Karpas-422 (cell line): ENCODE data around the gene AP3D1. TPM values are rescaled to one million over a fixed set of nuclear protein-coding genes. Genes with fewer than 3 reads are reported as not detected.

ENCODE experiments used
- DNase-seq: peaks from one replicate; pipeline ENCODE4 v3.0.0-alpha.2; 2015
- H2AFZ ChIP-seq: fragments of 200-600 bp; sonication (generic); 2 replicates; pipeline ENCODE4 v1.6.1; 2014; ENCODE audit warnings: antibody characterized with exemption, low read length, mixed read lengths
- H3K27ac ChIP-seq: fragments of 200-600 bp; sonication (generic); 2 replicates; pipeline ENCODE4 v1.5.1; 2014; ENCODE audit warnings: mild to moderate bottlenecking, low read length, moderate library complexity
- H3K27me3 ChIP-seq: fragments of 200-600 bp; sonication (generic); 2 replicates; pipeline ENCODE4 v1.6.1; 2014; ENCODE audit warnings: low read length, mixed read lengths
- H3K36me3 ChIP-seq: fragments of 200-600 bp; sonication (generic); 2 replicates; pipeline ENCODE4 v1.6.1; 2014; ENCODE audit warnings: low read length, mixed read lengths; ENCODE audit not compliant: insufficient read depth
- H3K4me1 ChIP-seq: fragments of 200-600 bp; sonication (generic); 2 replicates; pipeline ENCODE4 v1.6.1; 2014; ENCODE audit warnings: mild to moderate bottlenecking, low read length, mixed read lengths
- H3K4me2 ChIP-seq: fragments of 200-600 bp; sonication (generic); 2 replicates; pipeline ENCODE4 v1.6.1; 2014; ENCODE audit warnings: low read length, low read depth, mild to moderate bottlenecking; ENCODE audit not compliant: poor library complexity, severe bottlenecking
- H3K4me3 ChIP-seq: fragments of 200-600 bp; sonication (generic); 2 replicates; pipeline ENCODE4 v1.5.1; 2014; ENCODE audit warnings: mild to moderate bottlenecking, antibody characterized with exemption, low read length, mixed read lengths
- H3K79me2 ChIP-seq: fragments of 200-600 bp; sonication (generic); 2 replicates; pipeline ENCODE4 v1.6.1; 2014; ENCODE audit warnings: mild to moderate bottlenecking, low read length, mixed read lengths
- H3K9ac ChIP-seq: fragments of 200-600 bp; sonication (generic); 2 replicates; pipeline ENCODE4 v1.6.0; 2014; ENCODE audit warnings: low read length
- H3K9me2 ChIP-seq: fragments of 200-600 bp; sonication (generic), shearing (Covaris generic); replicated peaks from 2 replicates; pipeline ENCODE4 v1.6.0; 2014; ENCODE audit warnings: mild to moderate bottlenecking, low read length, moderate library complexity; ENCODE audit not compliant: insufficient read depth
- H3K9me3 ChIP-seq: fragments of 300-700, 200-600 bp; sonication (generic); 2 replicates; pipeline ENCODE4 v1.6.1; 2014; ENCODE audit warnings: low read length, mixed read lengths
- H4K20me1 ChIP-seq: fragments of 200-600 bp; sonication (generic); 2 replicates; pipeline ENCODE4 v1.6.1; 2014; ENCODE audit warnings: mild to moderate bottlenecking, antibody characterized with exemption, low read length, low read depth; ENCODE audit not compliant: insufficient read depth
- total RNA-seq: library from RNA; depleted of rRNA; stranded (reverse); fragments of >200 nt; shearing (Covaris generic); gene quantifications from 2 replicates; pipeline ENCODE4 v1.2.3, GENCODE V29; 2014; ENCODE audit warnings: low replicate concordance

Gene AP3D1
- total RNA-seq, 1 experiment from 2014 or later, result 82.3 TPM

- Histone ChIP-seq H4K20me1 (peaks cover 10% of the 10 kb centered on the region; the same call in 1 of the 2 replicates), H3K9me3 (no peaks in the 10 kb centered on the region), H3K27ac (no peak overlapping the region), H3K27me3 (no peaks in the 10 kb centered on the region), H3K4me2 (no peak overlapping the region), H2AFZ (no peak overlapping the region), H3K4me1 (no peaks in the 10 kb centered on the region), H3K9ac (no peak overlapping the region), H3K36me3 (0 out of 2 replicates have a peak, but pooled peaks cover 3% of the 10 kb centered on the region), H3K79me2 (peaks cover 18% of the 10 kb centered on the region; the same call in 1 of the 2 replicates), H3K9me2 (no peaks in the 10 kb centered on the region), H3K4me3 (no peak overlapping the region)
- DNase-seq, result no peak
These were observed 44.0 kb upstream of the AP3D1 start for GRCh38 chr19:2195361-2195760.

GRCh38 chr19:2194513-2195078 is 43.2 kb upstream of the AP3D1 start:
- Histone ChIP-seq H3K9me3 (no peaks in the 10 kb centered on the region), H3K4me1 (no peaks in the 10 kb centered on the region), H3K4me2 (no peak overlapping the region), H3K4me3 (no peak overlapping the region), H3K79me2 (peaks cover 18% of the 10 kb centered on the region; the same call in 1 of the 2 replicates), H4K20me1 (peaks cover 10% of the 10 kb centered on the region; the same call in 1 of the 2 replicates), H3K36me3 (0 out of 2 replicates have a peak, but pooled peaks cover 3% of the 10 kb centered on the region), H3K9ac (no peak overlapping the region), H2AFZ (no peak overlapping the region), H3K27me3 (no peaks in the 10 kb centered on the region), H3K9me2 (no peaks in the 10 kb centered on the region), H3K27ac (no peak overlapping the region)
- DNase-seq, result no peak

GRCh38 chr19:2193807-2194206 is 42.4 kb upstream of the AP3D1 start:
- Histone ChIP-seq H2AFZ (no peak overlapping the region), H3K9ac (no peak overlapping the region), H4K20me1 (peaks cover 5% of the 10 kb centered on the region; the same call in 1 of the 2 replicates), H3K4me1 (no peaks in the 10 kb centered on the region), H3K27me3 (no peaks in the 10 kb centered on the region), H3K4me3 (no peak overlapping the region), H3K4me2 (no peak overlapping the region), H3K79me2 (peaks cover 20% of the 10 kb centered on the region; the same call in 1 of the 2 replicates), H3K27ac (no peak overlapping the region), H3K9me2 (no peaks in the 10 kb centered on the region), H3K36me3 (peaks cover 6% of the 10 kb centered on the region; the same call in 1 of the 2 replicates), H3K9me3 (no peaks in the 10 kb centered on the region)
- no peak for DNase-seq

GRCh38 chr19:2192862-2193261 is 41.5 kb upstream of the AP3D1 start:
- Histone ChIP-seq H3K27ac (no peak overlapping the region), H2AFZ (no peak overlapping the region), H3K36me3 (peaks cover 6% of the 10 kb centered on the region), H3K9me2 (no peaks in the 10 kb centered on the region), H3K4me1 (peaks cover 3% of the 10 kb centered on the region), H4K20me1 (no peaks in the 10 kb centered on the region), H3K4me2 (no peak overlapping the region), H3K79me2 (peaks cover 20% of the 10 kb centered on the region), H3K4me3 (no peak overlapping the region), H3K27me3 (no peaks in the 10 kb centered on the region), H3K9ac (no peak overlapping the region), H3K9me3 (no peaks in the 10 kb centered on the region)
- DNase-seq, result no peak

- H3K27ac ChIP-seq, result no peak overlapping the region
- H3K9ac ChIP-seq, result no peak overlapping the region
- no peaks in the 10 kb centered on the region for H4K20me1 ChIP-seq
- H3K9me2 ChIP-seq, result no peaks in the 10 kb centered on the region
- peaks cover 11% of the 10 kb centered on the region for H3K36me3 ChIP-seq
- H3K9me3 ChIP-seq, result no peaks in the 10 kb centered on the region
- H3K79me2 ChIP-seq, result peaks cover 17% of the 10 kb centered on the region
- no peaks in the 10 kb centered on the region for H3K27me3 ChIP-seq
- no peak overlapping the region for H2AFZ ChIP-seq
- no peak for DNase-seq
- no peak overlapping the region for H3K4me3 ChIP-seq
- no peak overlapping the region for H3K4me2 ChIP-seq
- H3K4me1 ChIP-seq, result peaks cover 15% of the 10 kb centered on the region
These were observed 40.3 kb upstream of the AP3D1 start for GRCh38 chr19:2191456-2192310.

GRCh38 chr19:2190848-2191455 is 39.6 kb upstream of the AP3D1 start:
- Histone ChIP-seq H3K4me1 (peaks cover 16% of the 10 kb centered on the region), H3K9me3 (no peaks in the 10 kb centered on the region), H2AFZ (no peak overlapping the region), H3K4me3 (no peak overlapping the region), H3K4me2 (no peak overlapping the region), H4K20me1 (no peaks in the 10 kb centered on the region), H3K27ac (no peak overlapping the region), H3K79me2 (peaks cover 19% of the 10 kb centered on the region), H3K36me3 (peaks cover 12% of the 10 kb centered on the region), H3K9me2 (no peaks in the 10 kb centered on the region), H3K9ac (no peak overlapping the region), H3K27me3 (no peaks in the 10 kb centered on the region)
- no peak for DNase-seq

- peaks cover 16% of the 10 kb centered on the region for H3K4me1 ChIP-seq
- H3K4me2 ChIP-seq, result no peak overlapping the region
- H4K20me1 ChIP-seq, result no peaks in the 10 kb centered on the region
- H3K4me3 ChIP-seq, result no peak overlapping the region
- no peak for DNase-seq
- no peaks in the 10 kb centered on the region for H3K9me3 ChIP-seq
- H3K36me3 ChIP-seq, result peaks cover 12% of the 10 kb centered on the region
- H3K9ac ChIP-seq, result no peak overlapping the region
- no peaks in the 10 kb centered on the region for H3K27me3 ChIP-seq
- H3K9me2 ChIP-seq, result no peaks in the 10 kb centered on the region
- H3K27ac ChIP-seq, result no peak overlapping the region
- H2AFZ ChIP-seq, result no peak overlapping the region
- H3K79me2 ChIP-seq, result peaks cover 24% of the 10 kb centered on the region
These were observed 38.5 kb upstream of the AP3D1 start for GRCh38 chr19:2189880-2190279.
